NCI-H82 treated with DMSO at 0.1 percent for 48 hours (cell line): Measurements from ENCODE around the gene MLXIP.
A peak's percentile ranks its signal among the peaks of the same experiment; 100 is the strongest.
"Not testable (repeated sequence)": the region's sequence is repeated elsewhere in the genome, so short reads cannot be mapped to it uniquely, and the experiment has no call there.

Experiments used
- DNase-seq: peaks from one replicate; lab custom pipeline; 2025; ENCODE audit not compliant: unreplicated experiment; lab: John Stamatoyannopoulos, UW

MLXIP gene

GRCh38 chr12:122094735-122095631 is 16.4 kb downstream of the MLXIP start:
- DNase-seq = no peak

- no peak for DNase-seq
Measured at GRCh38 chr12:122096014-122096413, 17.5 kb downstream of the MLXIP start.

- DNase-seq = no peak
Measured at GRCh38 chr12:122096591-122097149, 18.1 kb downstream of the MLXIP start.

GRCh38 chr12:122097584-122097926 is 19.0 kb downstream of the MLXIP start:
- DNase-seq = no peak

GRCh38 chr12:122097927-122098756 is 19.6 kb downstream of the MLXIP start:
- DNase-seq = no peak

GRCh38 chr12:122099280-122099749 is 20.8 kb downstream of the MLXIP start:
- no peak for DNase-seq

GRCh38 chr12:122099856-122100255 is 21.3 kb downstream of the MLXIP start:
- DNase-seq = no peak

GRCh38 chr12:122100568-122100967 is 22.0 kb downstream of the MLXIP start:
- no peak for DNase-seq

GRCh38 chr12:122102331-122102730 is 23.8 kb downstream of the MLXIP start:
- DNase-seq = no peak

GRCh38 chr12:122104844-122105243 is 26.3 kb downstream of the MLXIP start:
- DNase-seq = no peak

GRCh38 chr12:122105496-122105895 is 26.9 kb downstream of the MLXIP start:
- DNase-seq = not testable (repeated sequence)

- DNase-seq = no peak
Measured at GRCh38 chr12:122106843-122107242, 28.3 kb downstream of the MLXIP start.

GRCh38 chr12:122107261-122107660 is 28.7 kb downstream of the MLXIP start:
- no peak for DNase-seq

- no peak for DNase-seq
Measured at GRCh38 chr12:122111089-122111641, 32.6 kb downstream of the MLXIP start.

GRCh38 chr12:122116707-122117535 is 38.4 kb downstream of the MLXIP start:
- no peak for DNase-seq

GRCh38 chr12:122117979-122118378 is 39.4 kb downstream of the MLXIP start:
- no peak for DNase-seq

- not testable (repeated sequence) for DNase-seq
Measured at GRCh38 chr12:122121341-122121740, 42.8 kb downstream of the MLXIP start.

GRCh38 chr12:122121745-122122144 is 43.2 kb downstream of the MLXIP start:
- DNase-seq = no peak

- peak; percentile 15 for DNase-seq
Measured at GRCh38 chr12:122123051-122123760, 44.6 kb downstream of the MLXIP start.

GRCh38 chr12:122123761-122124145 is 45.2 kb downstream of the MLXIP start:
- no peak for DNase-seq
